Measurements from ENCODE around the gene ACVRL1. TPM values are rescaled to one million over a fixed set of nuclear protein-coding genes. Genes with fewer than 3 reads are reported as not detected.

ACVRL1 gene
- total RNA-seq, 4 donors from 2014 or later, result 81.4 to 271 (median 124) TPM

GRCh38 chr12:51895378-51896135 lies 11.7 kb upstream of the ACVRL1 start:
- TF ChIP-seq CTCF (IDR thresholded peaks at IDR 0.05; ENCODE audit: low read depth), result no peak

GRCh38 chr12:51896236-51896635 lies 11.1 kb upstream of the ACVRL1 start:
- no peak for TF ChIP-seq CTCF (IDR thresholded peaks at IDR 0.05; ENCODE audit: low read depth)

- TF ChIP-seq CTCF (IDR thresholded peaks at IDR 0.05; ENCODE audit: low read depth), result no peak
These were observed 10.1 kb upstream of the ACVRL1 start for GRCh38 chr12:51897181-51897580.

- no peak for TF ChIP-seq CTCF (IDR thresholded peaks at IDR 0.05; ENCODE audit: low read depth)
These were observed 8.8 kb upstream of the ACVRL1 start for GRCh38 chr12:51898506-51898905.

GRCh38 chr12:51898937-51899336 lies 8.4 kb upstream of the ACVRL1 start:
- TF ChIP-seq CTCF (IDR thresholded peaks at IDR 0.05; ENCODE audit: low read depth), result no peak

GRCh38 chr12:51900323-51900889 lies 6.9 kb upstream of the ACVRL1 start:
- TF ChIP-seq CTCF (IDR thresholded peaks at IDR 0.05; ENCODE audit: low read depth), result no peak

GRCh38 chr12:51901121-51901817 lies 6.0 kb upstream of the ACVRL1 start:
- no peak for TF ChIP-seq CTCF (IDR thresholded peaks at IDR 0.05; ENCODE audit: low read depth)

All from subcutaneous adipose tissue (tissue), 4 donors.